Pancreas (tissue), 10 donors: Measurements from ENCODE around the gene BOD1L2. TPM values are rescaled to one million over a fixed set of nuclear protein-coding genes. Genes with fewer than 3 reads are reported as not detected.

ENCODE experiments used
- ATAC-seq, 4 donors: fragments of 200-7000 bp; cut with Tn5 transposase; one replicate each; pipeline versions ENCODE4 v1.8.0 to v1.9.1; 2020; ENCODE audit warnings: mild to moderate bottlenecking in 4 of 4, moderate library complexity in 4 of 4
- DNase-seq, 6 donors: peaks; one replicate each; pipeline ENCODE4 v3.0.0-alpha.2; 2020
- FAIRE-seq: peaks from 2 replicates; lab custom pipeline; 2012; peaks lifted over from hg19 to GRCh38; lab: Jason Lieb, UNC
- H3K27ac ChIP-seq, 4 donors: fragments of 200-600 bp; sonication (generic); 1 replicate in 3 of 4; 2 replicates in 1 of 4; pipeline versions ENCODE4 v1.5.0 to v1.8.0; 2020
- H3K27me3 ChIP-seq, 4 donors: fragments of 200-600 bp; one replicate each; pipeline ENCODE4 v1.8.0; 2021
- H3K36me3 ChIP-seq, 3 donors: fragments of 200-600 bp; sonication (generic) in 1 of 3; one replicate each; pipeline versions ENCODE4 v1.5.0 to v1.8.0; 2020 to 2021
- H3K4me1 ChIP-seq, 3 donors: fragments of 200-600 bp; one replicate each; pipeline ENCODE4 v1.8.0; 2021
- H3K4me3 ChIP-seq, 4 donors: fragments of 200-600 bp; sonication (generic) in 2 of 4; one replicate each; pipeline versions ENCODE4 v1.5.0 to v1.8.0; 2020 to 2021
- H3K9me3 ChIP-seq, 4 donors: fragments of 200-600 bp; one replicate each; pipeline ENCODE4 v1.8.0; 2021
- CTCF ChIP-seq, 4 donors: fragments of 200-600 bp; sonication (generic) in 3 of 4; IDR thresholded peaks; one replicate each; pipeline versions ENCODE4 v1.5.0 to v1.8.0; 2021; ENCODE audit warnings: antibody characterized with exemption in 4 of 4
- WGBS, 2 donors: extraction: QIAGEN DNeasy Blood & Tissue Kit; methylation state at CpG; one replicate each; pipeline ENCODE4 v1.1.7; 2013; 5-methylcytosine and 5-hydroxymethylcytosine counted together
- intact Hi-C, 3 donors: fragments of 100-400 bp; cut with DNase I; formaldehyde crosslinking; loops; one replicate each; pipeline versions ENCODE4 v1.11.1 to v1.14.2; 2022
- polyA plus RNA-seq, 2 donors: library from polyadenylated mRNA; stranded (reverse); fragments of 200-250 nt; gene quantifications; one replicate each; pipeline ENCODE4 v1.2.3, GENCODE V29; 2013
- total RNA-seq, 6 donors: library from RNA; stranded (reverse); fragmentation: NEBNext Ultra II Directional in 4 of 6; extraction: Animal tissue kit (Norgen Biotek cat#: 25700) in 4 of 6; gene quantifications; one replicate each; pipeline versions ENCODE4 v1.2.1 to v1.2.4, GENCODE V29; 2021 to 2023
- donor health status: healthy with polysubstance abuse.
- donor health status: DM: no; HTN: no; CAD: no; lungs with moderate emphysema.
- donor health status: DM: no; HTN: no; CAD: no.
- donor health status: control.
- donor health status: control.
- donor health status: Bipolar disorder and iron deficiency.
- donor health status: DM: yes; HTN: yes; CAD: no.
- donor health status: DM: no; HTN: no; CAD: no.
- donor health status: DM: no; HTN: no; CAD: no.
- donor health status: DM: yes; HTN: yes; CAD: no.

BOD1L2 gene
- total and polyA plus RNA-seq, 8 donors: not detected

GRCh38 chr18:57137847-57138246, 9.0 kb upstream of the BOD1L2 start:
- Histone ChIP-seq H3K9me3 (no peaks in the 10 kb centered on the region), H3K27me3 (no peaks in the 10 kb centered on the region), H3K27ac (no peak overlapping the region), H3K4me1 (peaks cover 0 to 4% (median 0%) of the 10 kb centered on the region in 3 donors), H3K36me3 (no peaks in the 10 kb centered on the region), H3K4me3 (no peak overlapping the region)
- no peak for TF ChIP-seq CTCF (IDR thresholded peaks at IDR 0.05)
- 72 to 75% methylated on average over 3 of the region's 3 CpGs for WGBS, 2 donors
- ATAC-seq: no peak
- DNase-seq: no peak
- intact Hi-C loops: no loop called here
- no peak for FAIRE-seq

- 21 to 28% methylated on average over 10 of the region's 10 CpGs for WGBS, 2 donors
- FAIRE-seq: no peak
- no peak overlapping the region for H3K4me3 ChIP-seq
- DNase-seq: peak; percentile 76 to 91 (median 84)
- intact Hi-C loops: no loop called here
- H3K36me3 ChIP-seq: no peaks in the 10 kb centered on the region
- H3K27ac ChIP-seq: peak overlapping the region in 3 of 4 donors; percentile 36 to 53 (median 53)
- H3K9me3 ChIP-seq: no peaks in the 10 kb centered on the region
- ATAC-seq: peak; percentile 95 to 99 (median 96)
- H3K27me3 ChIP-seq: no peaks in the 10 kb centered on the region
- no peak for TF ChIP-seq CTCF (IDR thresholded peaks at IDR 0.05)
- peaks cover 0 to 4% (median 0%) of the 10 kb centered on the region in 3 donors for H3K4me1 ChIP-seq
Observed at GRCh38 chr18:57141208-57142129, 5.4 kb upstream of the BOD1L2 start.

- peaks cover 0 to 4% (median 0%) of the 10 kb centered on the region in 3 donors for H3K4me1 ChIP-seq
- peak overlapping the region in 2 of 4 donors; percentile 37 to 39 for H3K27ac ChIP-seq
- no peak overlapping the region for H3K4me3 ChIP-seq
- DNase-seq (no peak), FAIRE-seq (no peak), ATAC-seq (no peak)
- no peaks in the 10 kb centered on the region for H3K36me3 ChIP-seq
- intact Hi-C loops: no loop called here
- H3K27me3 ChIP-seq: no peaks in the 10 kb centered on the region
- no peaks in the 10 kb centered on the region for H3K9me3 ChIP-seq
- TF ChIP-seq CTCF (IDR thresholded peaks at IDR 0.05): no peak
Observed at GRCh38 chr18:57142324-57142723, 4.6 kb upstream of the BOD1L2 start.

GRCh38 chr18:57143265-57143664, 3.6 kb upstream of the BOD1L2 start:
- no peak for DNase-seq
- no peaks in the 10 kb centered on the region for H3K36me3 ChIP-seq
- intact Hi-C loops: no loop called here
- ATAC-seq: no peak
- H3K9me3 ChIP-seq: no peaks in the 10 kb centered on the region
- peaks cover 0 to 4% (median 0%) of the 10 kb centered on the region in 3 donors for H3K4me1 ChIP-seq
- no peak for FAIRE-seq
- no peak for TF ChIP-seq CTCF (IDR thresholded peaks at IDR 0.05)
- H3K27me3 ChIP-seq: no peaks in the 10 kb centered on the region
- H3K27ac ChIP-seq: peak overlapping the region in 2 of 4 donors; percentile 37 to 39
- 50 to 76% methylated on average over 1 of the region's 1 CpG for WGBS, 2 donors
- H3K4me3 ChIP-seq: no peak overlapping the region

- Histone ChIP-seq H3K36me3 (no peaks in the 10 kb centered on the region), H3K27me3 (peaks cover 0 to 8% (median 0%) of the 10 kb centered on the region in 4 donors), H3K9me3 (no peaks in the 10 kb centered on the region), H3K4me3 (no peak overlapping the region), H3K4me1 (no peaks in the 10 kb centered on the region), H3K27ac (no peak overlapping the region)
- no peak for DNase-seq
- no peak for TF ChIP-seq CTCF (IDR thresholded peaks at IDR 0.05)
- 27 to 36% methylated on average over 1 of the region's 1 CpG for WGBS, 2 donors
- no peak for FAIRE-seq
- ATAC-seq: no peak
- intact Hi-C loops: no loop called here
Observed at GRCh38 chr18:57148263-57148662, 1.4 kb downstream of the BOD1L2 start.
